Measurements from ENCODE around the gene KLHL29. TPM values are rescaled to one million over a fixed set of nuclear protein-coding genes. Genes with fewer than 3 reads are reported as not detected.

KLHL29 gene
- total RNA-seq, 1 experiment from 2014 or later: 2.4 TPM

DNA sequence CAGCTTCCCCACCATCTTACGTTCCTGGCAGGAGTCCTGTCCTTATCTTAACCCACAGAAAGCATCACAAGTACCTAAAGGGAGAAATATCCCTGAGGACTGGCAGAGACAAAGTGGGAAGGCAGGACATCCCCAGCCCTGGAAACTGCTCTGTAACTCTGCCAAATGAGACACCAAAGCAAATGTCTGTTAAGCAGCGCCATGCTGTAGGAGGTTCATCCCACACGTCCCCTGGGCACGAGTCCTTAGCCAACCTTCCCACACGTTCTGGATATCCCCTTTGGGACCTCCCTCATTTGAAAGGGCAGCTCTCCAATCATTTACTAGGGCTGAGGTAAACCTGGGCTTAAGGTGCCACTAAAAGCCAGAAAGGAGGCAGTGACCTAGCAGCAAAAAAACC, 334.7 kb downstream of the KLHL29 start:
- Histone ChIP-seq H3T11ph (ENCODE audit: low read length) (no peak overlapping the region), H3K56ac (ENCODE audit: insufficient read length, low read depth, low read length) (no peak overlapping the region), H3K79me1 (ENCODE audit: insufficient read depth, low read depth, low read length, poor library complexity, severe bottlenecking) (no peaks in the 10 kb centered on the region), H2BK120ac (ENCODE audit: low read depth, low read length, poor library complexity, severe bottlenecking) (no peak overlapping the region), H2BK5ac (ENCODE audit: insufficient read length, low read length) (no peak overlapping the region), H4K5ac (ENCODE audit: insufficient read length, low read depth, low read length) (no peak overlapping the region), H4K8ac (replicated peaks; ENCODE audit: insufficient read length, low read depth, low read length) (no peak overlapping the region), H3K18ac (ENCODE audit: insufficient read length, low read depth, low read length) (no peak overlapping the region), H3K79me2 (ENCODE audit: insufficient read depth, low read length) (no peaks in the 10 kb centered on the region), H3K23ac (ENCODE audit: insufficient read length, low read depth, low read length) (no peak overlapping the region), H3K23me2 (ENCODE audit: insufficient read length, low read depth, low read length, poor library complexity, severe bottlenecking) (no peaks in the 10 kb centered on the region), H2BK20ac (ENCODE audit: low read depth, low read length, poor library complexity, severe bottlenecking) (no peak overlapping the region), H3K4ac (ENCODE audit: low read depth, low read length) (no peak overlapping the region), H3K27ac (ENCODE audit: insufficient read length, low read depth, low read length) (no peak overlapping the region), H3K4me2 (ENCODE audit: insufficient read depth, insufficient read length, low read length) (no peak overlapping the region), H3K4me1 (ENCODE audit: insufficient read depth, low read length) (no peaks in the 10 kb centered on the region; the same call in 1 of the 2 replicates), H3K9me3 (ENCODE audit: control insufficient read depth, low read depth, low read length) (no peaks in the 10 kb centered on the region), H4K91ac (ENCODE audit: insufficient read length, low read depth, low read length) (no peak overlapping the region), H4K20me1 (ENCODE audit: control insufficient read depth, insufficient read depth, insufficient read length) (no peaks in the 10 kb centered on the region), H3K14ac (ENCODE audit: insufficient read depth, low read length) (no peak overlapping the region), H2AK5ac (ENCODE audit: insufficient read length, low read length) (no peak overlapping the region), H2BK15ac (ENCODE audit: low read depth, low read length) (no peak overlapping the region), H2BK12ac (ENCODE audit: insufficient read length, low read depth, low read length) (no peak overlapping the region), H2AFZ (ENCODE audit: low read length) (no peak overlapping the region), H3K9ac (ENCODE audit: extremely low read depth, insufficient read length, low read length) (no peak overlapping the region), H3K27me3 (ENCODE audit: insufficient read depth, low read length) (no peaks in the 10 kb centered on the region)
- no peaks in the 10 kb centered on the region for H3K27me3 Mint-ChIP-seq (ENCODE audit: low read depth)
- peaks cover 10 to 14% of the 10 kb centered on the region in 2 experiments for H3K9me3 Mint-ChIP-seq
- WGBS (ENCODE audit: extremely low coverage, insufficient read length, low lambda C conversion rate): no CpG with 5 or more reads among the region's 5 CpGs
- peaks cover 10 to 24% (median 15%) of the 10 kb centered on the region in 3 experiments for H3K36me3 Mint-ChIP-seq (ENCODE audit: insufficient read depth in 1 of 3, low read depth in 3 of 3)
- TF ChIP-seq CTCF (conservative IDR thresholded peaks at IDR 0.05): no peak
- H3K4me3 Mint-ChIP-seq: no peak overlapping the region
- peak overlapping the region in 1 of 3 experiments; percentile 77; a peak in 2 of 7 replicates for H3K27ac Mint-ChIP-seq
- H3K4me1 Mint-ChIP-seq: peaks cover 3 to 4% of the 10 kb centered on the region in 2 experiments; a peak in 2 of 4 replicates
- no peak for DNase-seq
